ENCODE measurements around the gene CSTPP1.

GRCh38 chr11:47147250-47147649 is 210.7 kb downstream of the CSTPP1 start:
- TF ChIP-seq CTCF (IDR thresholded peaks at IDR 0.05) (no peak), POLR2A (IDR thresholded peaks at IDR 0.05) (no peak)
